ENCODE data around the gene EMP1.
A peak's percentile ranks its signal among the peaks of the same experiment; 100 is the strongest.

EMP1 gene

DNA sequence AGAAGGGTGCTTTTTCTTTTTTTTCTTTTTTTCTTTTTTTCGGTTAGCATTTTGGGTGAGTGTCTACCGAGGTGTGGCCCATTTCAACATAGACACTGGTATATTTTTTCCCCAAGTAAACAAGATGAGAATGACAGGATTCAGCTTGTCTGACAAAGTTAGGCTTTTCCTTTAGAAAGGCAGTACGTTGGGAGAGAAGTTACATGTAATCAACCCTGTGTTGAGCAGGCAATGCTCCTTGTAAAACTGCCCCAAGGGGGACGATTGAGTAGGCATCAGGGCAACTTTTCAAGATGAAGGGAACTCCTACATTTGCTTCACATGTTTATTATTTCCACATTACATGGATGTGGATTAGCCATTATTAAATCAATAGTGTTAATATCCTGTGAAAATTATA is 1.7 kb downstream of the EMP1 start:
- no peak for DNase-seq

DNA sequence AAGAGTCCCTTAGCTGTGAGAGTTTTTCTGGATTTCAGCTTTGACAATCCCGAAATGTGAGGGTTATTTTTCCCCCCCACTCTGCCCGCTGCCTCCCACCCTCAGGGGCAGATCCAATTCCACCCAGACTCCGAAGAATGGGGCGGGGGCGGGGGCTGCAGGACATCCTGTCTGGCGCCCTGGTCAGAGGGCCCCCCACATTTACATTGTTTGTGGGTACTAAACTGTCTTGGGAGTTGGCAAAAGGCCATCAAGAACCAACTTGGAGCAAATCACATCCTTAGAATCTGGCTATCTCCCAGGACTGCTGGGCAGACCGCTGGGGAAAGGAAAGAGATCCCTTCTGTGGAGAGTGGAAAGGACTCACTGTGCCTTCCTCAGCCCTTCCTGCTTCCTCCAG is 2.4 kb downstream of the EMP1 start:
- DNase-seq, result no peak

DNA sequence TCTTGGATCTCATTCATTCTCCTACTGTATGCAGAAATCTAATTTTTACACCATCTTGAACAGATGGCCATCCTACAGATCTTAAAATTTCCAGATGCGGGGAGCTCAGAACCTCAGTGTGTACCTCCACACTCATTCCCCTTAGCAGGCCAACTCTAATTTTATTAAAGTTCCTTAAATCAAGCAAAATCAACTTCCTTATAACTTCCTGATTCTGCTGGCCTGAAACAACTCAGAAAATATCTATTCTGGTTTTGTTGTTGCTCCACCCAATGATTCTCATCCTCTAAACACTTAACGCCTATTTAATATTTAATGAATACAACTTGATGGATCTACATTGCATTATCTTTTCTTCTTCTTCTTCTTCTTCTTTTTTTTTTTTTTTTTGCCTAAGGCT is 3.1 kb downstream of the EMP1 start:
- no peak for DNase-seq

DNA sequence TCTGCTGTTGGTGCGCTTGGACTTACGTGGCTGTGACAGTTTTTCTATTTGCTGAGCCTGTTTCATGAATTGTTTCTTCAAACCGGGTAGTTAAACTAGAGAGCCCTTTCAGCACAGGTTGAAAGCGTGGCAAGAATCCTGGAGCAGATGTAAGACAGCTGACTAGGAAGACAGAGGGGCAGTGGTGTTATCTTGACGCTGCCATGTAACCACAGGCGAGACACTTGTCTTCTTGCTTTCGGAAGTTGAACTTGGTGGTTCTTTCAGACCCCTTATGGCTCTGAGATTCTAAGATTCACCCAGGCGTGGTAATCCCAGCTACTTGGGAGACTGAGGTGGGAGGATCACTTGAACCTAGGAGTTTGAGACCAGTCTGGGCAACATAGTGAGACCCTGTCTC is 4.3 kb downstream of the EMP1 start:
- no peak for DNase-seq

DNA sequence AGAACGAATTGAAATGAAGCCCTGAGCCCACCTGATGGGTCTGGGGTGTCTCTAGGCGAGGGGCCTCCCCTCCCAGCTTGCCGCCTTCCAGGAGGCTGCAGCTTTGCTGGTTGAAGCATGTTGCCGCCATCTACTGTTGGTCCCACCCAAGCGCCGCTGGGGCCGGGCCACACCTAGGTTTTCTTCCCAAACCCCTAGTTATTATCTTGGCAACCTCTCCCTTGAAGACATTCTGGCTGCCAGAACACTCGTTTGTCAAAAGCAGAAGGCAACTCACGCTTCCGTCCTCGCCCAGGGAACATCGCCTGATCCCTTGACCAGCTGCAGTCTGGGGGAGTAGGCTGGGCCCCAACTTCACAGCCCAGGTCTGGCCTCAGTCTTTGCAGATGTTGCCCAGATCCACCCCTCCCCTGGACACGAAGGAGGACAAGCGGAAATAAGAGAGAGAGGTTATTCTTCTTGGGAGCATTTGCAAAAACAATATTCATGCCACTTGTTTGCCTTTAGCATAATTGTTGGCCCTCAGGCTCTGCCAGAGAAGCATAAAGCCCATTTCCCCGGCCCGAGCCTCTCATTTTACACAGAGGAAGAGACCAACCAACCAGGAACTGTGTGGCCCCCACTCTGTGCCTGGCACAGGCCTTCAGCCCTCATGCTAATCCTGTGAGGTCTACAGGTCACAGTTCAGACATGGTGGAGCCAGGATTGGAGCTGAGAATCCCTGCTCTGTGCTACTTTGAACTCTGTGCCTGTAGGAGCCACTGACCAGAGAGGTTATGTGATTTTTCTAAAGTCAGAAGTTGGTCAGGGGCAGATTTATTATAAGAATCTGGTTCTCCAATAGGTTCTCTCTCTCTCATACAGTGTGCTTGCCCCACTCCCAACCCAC is 6.8 kb downstream of the EMP1 start:
- no peak for DNase-seq

DNA sequence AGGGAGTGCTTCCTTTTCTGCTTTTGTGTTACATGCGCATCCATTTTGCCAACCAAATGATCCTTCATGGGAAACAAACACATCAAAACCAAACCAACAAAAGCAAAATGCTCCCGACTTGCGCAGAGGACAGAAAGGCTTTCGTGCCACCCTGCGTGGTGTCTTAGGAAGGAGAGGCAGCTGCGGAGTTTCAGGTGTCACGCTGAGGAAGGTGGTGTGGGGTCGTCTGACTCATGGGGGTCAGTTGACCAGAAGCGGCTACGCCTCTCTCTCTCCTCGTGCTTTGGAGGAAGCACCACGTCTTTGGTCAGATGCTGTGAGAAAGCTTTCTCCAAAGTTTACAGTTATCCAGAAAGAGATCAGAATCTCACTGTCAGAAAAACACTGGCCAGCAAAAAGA is 7.9 kb downstream of the EMP1 start:
- no peak for DNase-seq

DNA sequence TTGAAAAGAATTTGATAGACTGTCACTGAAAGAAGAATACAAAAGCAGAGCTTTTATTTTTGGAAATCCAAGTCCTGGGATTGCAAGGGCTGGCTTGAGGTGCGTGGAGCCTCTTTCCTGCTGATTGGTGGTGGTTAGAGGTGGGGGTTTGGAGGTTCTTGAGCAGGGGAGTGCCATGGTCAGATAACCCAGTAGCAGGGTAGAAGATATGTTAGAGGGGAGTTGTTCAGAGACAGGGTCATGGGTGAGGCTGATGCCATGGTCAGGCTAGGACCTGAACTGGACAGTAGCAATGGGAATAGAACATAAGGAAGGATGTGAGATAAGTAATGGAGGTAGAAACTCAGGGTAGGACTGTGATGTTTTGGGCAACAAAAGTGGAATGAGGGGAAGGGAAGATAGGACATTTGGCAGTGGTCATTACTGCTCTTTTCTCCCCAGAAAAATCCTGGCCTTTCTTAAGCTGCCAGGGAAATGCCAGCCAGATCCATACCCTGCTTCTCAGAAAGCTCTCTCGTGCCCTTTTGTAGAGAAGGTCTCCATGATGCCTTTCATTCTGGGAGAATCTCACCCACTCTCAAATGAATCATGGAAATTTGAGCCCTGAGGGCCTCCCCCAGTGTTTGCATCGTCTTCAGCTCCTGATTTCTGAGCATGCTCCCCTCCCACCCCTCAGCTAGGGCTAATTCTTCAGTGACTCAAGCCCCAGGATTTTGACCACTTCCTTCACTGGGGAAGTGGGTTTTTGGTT is 9.5 kb downstream of the EMP1 start:
- no peak for DNase-seq

DNA sequence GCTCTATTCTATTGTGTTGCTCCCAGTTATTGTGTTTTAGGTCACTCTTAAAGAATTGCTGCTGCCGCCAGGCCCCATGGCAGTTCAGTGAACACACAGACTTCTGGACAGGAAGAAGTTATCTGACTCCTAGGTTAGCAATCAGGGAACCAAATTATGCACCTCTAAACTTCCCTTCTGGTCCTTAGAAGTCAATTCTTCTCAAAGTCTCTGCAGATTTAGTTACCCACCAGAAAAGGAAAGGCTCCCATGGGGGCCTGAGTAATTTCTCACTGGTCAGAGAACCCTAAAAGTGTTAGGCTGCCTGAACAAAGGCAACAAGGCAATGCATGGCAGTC is 10.0 kb downstream of the EMP1 start:
- no peak for DNase-seq

DNA sequence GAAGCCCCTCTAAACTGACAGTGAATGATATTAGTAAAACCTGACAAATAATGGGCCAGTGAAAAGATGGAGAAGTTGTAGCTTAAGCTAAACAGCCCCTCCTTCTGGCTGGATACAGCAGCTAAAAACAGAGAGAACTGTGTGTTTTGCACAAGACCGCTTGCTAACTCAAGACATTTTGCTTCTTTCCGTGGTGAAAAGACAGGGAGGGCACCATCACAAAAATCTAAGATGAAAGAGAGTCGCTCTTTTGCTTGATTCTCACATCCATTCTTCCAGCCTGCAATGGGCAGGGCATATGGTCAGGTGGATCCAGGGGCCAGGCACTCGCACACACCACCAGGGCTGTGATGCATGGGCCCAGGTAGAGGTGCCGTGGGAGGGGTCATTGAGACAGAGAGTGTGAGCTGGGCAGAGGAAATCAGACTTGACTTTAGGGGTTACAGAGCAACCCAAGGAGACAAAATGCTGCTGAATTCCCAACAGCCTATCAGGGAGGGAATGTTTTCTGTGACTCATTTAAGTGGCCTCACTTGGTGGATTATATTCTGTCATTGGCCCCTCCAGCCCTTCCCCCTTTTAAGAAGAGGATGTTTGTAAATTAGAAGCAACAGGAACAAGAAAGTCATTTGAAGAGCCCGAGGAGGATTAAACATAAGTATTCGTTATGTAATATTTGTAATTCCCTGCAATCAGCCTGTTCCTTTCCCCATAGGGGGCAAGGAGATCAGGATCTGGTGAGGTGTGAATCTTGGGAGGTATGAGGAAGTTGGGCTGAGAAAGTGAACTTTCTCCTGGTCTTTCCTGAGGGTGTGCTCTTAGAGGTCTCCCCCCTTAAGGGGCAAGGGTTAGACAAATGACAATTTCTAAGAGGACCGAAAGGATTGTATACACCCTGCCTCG is 12.3 kb downstream of the EMP1 start:
- peak; percentile 26 for DNase-seq

DNA sequence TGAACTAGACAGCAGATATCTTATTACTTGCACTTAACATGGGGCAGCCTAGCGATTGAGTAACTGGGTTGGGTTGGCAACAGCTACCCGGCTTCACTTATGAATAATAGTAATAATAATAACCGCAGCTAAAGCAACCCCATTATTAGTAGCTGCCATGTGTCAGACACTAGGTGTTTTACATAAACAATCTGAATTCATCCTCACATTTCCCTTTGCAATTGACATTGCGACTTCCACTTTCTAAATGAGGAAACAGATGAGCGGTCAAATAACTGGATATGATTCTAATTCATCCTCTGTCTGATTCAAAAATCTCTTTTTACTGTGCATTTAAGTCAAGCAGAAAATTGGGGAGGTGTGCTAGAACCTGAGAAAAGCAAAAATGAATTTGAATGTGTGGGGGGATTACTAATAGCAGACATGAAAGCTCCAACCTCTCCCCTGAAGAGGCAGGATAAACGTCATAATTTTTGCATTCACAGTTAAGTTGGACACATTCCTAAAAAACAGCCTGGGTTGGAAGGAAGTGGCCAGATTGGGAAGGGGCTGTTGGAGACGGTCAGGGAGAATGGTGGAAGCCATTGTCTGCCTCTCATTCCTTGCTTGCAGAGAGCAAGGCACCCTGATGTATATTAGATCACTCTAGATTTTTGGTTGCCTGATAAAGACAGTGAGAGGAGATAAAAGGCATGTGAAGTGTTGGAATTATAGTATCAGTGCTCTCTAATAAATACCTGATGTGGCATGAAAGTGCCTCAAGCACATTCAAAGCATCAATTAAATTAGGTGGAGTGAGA is 13.1 kb downstream of the EMP1 start:
- no peak for DNase-seq

DNA sequence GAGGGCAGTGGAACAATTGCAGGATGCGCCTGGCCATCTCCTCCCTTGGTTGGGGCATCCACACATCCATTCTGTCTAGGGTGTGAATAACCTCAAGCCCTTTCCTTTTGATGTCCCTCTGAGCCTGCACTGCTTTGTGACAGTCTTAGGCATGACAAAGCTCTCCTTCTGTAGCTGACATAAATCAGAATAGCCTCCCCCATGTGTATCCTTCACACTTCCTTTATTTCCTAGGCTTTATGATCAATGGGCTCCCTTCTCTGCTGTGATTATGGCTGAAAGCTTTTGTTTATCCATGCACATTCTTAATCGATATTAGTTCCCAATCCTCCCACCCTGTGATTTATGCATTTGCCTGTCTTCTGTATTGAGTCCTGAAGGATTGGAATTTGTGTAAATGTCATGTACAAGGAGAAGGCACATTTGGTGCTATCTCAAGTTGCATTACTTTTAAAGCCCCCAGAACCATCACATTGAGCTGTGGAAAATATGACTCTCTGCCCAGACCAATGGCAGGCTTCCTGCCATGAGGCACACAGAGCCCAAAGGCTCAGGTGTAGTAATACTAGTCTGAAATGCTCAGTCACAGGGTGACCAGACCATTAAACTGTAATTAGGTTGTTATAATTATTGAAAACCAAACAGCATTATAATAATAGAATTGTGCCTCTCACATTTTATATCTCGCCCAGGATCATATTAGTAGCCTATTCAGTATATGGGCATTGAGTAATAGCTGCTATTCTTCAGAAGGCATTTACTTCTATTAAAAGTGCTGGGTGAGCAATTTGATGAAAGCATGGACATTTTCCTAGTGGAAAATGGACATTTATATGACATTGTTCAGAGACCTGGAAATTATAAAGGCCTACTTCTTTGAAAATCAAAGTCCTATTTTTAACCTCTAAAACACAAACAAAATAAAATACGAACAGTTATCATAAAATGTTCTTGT is 14.0 kb downstream of the EMP1 start:
- DNase-seq, result no peak

DNA sequence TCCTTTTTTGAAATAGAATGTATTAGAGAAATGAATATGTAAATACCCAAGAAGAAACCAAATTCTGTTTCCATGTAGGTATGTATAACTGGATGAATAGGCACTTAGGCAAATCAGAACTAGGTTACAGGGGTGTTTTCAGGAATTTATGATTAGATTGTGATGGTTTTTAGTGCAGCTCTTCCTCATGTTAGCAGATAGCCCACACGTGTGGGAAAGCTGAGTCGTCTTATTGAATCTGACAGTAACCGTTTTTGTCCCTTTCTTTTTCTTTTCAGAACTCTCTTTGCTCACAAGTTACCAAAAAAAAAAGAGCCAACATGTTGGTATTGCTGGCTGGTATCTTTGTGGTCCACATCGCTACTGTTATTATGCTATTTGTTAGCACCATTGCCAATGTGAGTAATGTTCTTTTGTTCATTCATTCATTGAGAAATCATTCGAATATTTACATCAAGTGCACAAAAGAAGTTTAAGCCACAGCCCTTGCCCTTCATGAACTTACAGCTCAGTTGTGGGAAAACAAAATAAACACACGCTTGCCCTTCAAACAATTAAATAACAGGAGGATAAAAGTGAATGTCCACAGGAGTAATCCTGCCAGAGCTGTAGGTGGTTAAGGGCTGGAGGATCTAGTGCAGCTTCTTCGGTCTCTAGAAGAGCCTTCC is 14.8 kb downstream of the EMP1 start:
- no peak for DNase-seq

DNA sequence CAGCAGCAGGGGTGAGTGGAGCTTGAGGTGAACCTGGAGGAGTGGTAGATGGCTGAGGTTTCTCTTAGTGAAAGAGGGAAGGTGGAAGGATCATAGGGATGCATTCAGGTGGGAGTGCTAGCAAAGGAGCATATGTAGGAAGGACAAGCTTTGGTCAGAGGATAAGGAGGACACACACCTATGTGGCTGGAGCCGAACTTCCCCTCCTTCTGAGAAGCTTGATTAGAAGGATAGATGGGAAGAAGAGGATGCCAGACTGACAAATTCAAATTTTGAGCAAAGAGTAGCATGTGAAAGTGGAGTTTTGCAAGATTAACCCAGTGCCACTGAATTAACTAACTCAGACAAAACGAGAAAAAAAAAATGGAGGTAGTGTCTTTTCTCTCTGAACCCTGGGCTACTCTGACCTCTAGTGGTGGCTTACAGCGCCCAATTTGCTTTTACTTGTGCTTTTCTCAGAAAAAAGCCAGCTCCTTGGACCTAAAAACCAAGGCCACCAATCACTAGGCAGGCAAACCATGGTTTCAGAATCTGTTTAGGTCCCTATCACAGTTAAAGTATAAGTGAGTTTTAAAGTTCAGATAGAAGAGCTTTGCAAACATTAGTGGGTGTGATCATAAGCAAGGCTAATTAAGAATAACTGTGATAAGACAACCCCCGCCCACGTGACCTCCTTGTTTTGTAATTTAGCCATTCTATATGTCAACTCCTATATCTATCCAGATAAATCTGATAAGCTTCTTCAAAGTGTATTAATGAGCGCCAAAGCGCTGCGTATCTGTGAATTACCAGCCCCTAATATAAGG is 15.5 kb downstream of the EMP1 start:
- DNase-seq, result peak; percentile 82

DNA sequence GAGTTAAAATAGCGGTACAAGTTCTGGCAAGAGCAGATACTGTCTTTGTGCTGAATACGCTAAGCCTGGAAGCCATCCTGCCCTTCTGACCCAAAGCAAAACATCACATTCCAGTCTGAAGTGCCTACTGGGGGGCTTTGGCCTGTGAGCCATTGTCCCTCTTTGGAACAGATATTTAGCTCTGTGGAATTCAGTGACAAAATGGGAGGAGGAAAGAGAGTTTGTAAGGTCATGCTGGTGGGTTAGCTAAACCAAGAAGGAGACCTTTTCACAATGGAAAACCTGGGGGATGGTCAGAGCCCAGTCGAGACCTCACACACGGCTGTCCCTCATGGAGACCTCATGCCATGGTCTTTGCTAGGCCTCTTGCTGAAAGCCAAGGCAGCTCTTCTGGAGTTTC is 18.5 kb downstream of the EMP1 start:
- DNase-seq, result no peak

DNA sequence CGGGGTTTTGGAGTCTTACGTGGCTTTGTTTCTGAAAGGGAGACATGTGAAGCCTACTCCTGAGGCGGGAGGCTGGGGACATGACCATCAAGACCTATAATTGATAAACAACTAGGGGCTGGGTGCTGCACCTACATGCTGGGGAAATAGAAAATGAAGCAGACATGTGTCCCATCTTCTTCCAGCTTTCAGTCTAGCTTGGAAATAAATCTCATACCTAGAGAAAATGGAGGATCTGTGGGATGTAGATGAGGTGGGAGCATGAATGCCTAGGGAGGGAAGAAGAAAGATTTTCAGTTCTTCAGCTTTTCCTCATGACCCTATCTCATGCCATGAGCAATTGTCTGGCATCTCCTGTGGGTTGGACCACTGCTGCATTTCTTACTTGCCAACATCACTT is 22.1 kb downstream of the EMP1 start:
- no peak for DNase-seq

DNA sequence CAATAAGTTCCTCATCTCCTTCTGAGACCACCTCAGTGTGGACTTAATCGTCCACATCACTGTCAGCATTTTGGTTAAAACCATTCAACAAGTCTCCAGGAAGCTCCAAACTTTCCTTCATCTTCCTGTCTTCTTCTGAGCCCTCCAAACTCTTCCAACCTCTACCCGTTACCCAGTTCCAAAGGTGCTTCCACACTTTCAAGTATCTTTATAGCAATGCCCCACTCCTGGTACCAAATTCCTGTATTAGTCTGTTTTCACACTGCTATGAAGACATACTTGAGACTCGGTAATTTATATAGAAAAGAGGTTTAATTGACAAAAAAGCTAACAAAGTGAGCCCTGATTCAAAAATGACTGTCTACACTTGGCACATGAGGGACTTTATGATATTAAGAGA is 22.8 kb downstream of the EMP1 start:
- DNase-seq, result no peak

DNA sequence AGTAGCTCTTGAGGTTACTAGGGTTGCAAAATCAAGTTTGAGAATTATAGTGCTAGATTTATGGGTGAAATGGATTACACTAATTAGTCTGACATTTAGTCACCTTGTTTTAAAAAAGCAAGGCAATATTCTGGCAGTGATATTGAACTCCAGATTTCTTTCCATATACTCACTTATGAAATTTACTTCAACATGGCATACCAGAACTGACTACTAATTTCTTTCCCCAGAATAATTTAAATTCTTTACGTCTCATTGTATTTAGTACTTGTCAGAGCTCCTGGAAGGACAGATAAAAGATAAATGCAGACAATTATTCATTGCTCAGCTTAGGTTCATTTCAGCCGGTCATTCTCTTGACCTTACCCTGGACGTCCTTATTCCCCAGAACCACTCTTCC is 24.3 kb downstream of the EMP1 start:
- DNase-seq, result no peak

DNA sequence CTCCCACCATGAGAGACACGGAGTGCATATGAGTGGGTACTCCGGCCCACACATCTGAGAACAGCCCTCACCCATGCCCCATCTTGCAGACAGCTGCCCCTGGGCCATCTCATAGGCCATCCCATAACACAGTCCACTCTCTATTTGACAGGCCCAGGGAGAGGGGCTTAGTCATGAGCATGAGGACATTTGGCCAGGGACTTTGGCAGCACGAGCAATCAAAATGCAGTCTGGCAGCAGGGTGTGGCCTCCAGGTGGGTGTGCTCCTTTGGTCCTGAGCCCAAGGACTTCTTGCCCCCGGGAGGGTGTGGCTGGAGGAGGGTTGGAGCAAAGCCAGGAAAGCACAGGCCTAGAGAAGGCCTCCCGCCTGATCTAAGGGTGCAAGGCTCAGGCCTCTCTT is 25.6 kb downstream of the EMP1 start:
- DNase-seq, result no peak

DNA sequence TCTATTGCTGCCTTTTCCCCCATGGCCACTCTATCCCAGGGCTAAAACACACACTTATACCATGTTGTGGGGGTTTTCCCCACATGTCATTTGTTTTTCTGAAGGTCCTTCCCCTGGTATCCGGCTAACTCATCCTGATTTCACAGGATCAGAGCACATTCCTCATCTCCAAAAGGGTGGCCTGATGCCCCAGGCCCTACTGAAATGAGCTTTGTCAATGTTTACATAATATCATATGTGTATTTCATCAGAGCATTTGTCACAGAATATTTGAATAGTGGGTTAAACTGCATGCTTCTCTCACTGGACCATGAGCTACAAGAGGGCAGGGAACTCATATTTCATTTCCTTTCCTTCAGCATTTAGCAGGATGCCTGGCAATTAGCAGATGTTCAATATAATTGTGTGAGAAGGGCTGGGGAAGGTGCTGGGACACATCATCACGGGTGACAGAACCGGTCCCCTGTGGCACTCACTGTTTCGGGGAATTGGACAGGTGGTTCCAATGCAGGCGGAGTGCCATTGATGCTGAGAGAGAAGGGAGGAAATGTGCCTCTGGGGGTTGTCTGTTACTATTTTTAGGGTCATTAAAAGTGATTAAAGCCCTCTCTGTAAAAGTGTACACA is 26.8 kb downstream of the EMP1 start:
- DNase-seq, result no peak

DNA sequence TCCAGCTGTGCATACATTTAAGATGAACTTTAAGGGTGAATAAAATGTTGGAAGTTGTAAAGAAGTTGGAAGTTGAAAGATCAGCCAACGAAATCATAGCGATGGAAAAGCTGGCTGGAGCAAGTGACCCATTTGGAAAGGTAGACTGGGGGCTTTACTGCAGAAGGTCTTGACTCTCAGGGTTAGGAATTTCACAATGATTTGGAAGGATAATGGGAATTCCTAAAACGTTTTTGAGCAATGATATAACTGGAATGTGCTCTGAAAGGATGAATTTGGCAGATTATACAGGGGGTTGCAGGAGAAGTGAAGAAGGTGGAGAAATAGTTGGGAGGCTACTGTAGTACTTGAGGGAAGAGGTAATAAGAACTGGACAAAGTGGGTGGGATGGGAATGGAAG is 27.4 kb downstream of the EMP1 start:
- DNase-seq, result no peak

Data from CD4-positive, alpha-beta T cell treated with Interleukin-10 for 1 hour (primary cell).